Prostate gland (tissue), 1 donor: ENCODE measurements around the gene NUTF2.

ENCODE experiments used
- POLR2A ChIP-seq: fragments of 450-650 bp; IDR thresholded peaks from one replicate; pipeline ENCODE4 v1.6.1; 2016; ENCODE audit warnings: antibody characterized with exemption, mild to moderate bottlenecking
- POLR2AphosphoS5 ChIP-seq: sonication (generic); formaldehyde crosslinking; IDR thresholded peaks from one replicate; pipeline ENCODE4 v1.6.1; 2017; ENCODE audit warnings: antibody characterized with exemption

DNA sequence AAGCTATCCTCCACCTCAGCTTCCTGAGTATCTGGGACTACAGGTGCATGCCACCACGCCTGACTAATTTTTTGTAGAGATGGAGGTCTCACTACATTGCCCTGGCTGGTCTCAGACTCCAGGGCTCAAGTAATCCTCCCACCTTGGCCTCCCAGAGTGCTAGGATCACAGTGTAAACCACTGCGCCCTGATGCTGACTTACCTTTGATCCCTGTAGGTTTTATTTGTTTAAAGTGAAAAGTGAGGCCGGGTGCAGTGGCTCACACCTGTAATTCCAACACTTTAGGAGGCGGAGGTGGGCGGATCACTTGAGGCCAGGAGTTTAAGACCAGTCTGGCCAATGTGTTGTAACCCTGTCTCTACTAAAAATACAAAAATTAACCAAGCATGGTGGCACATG lies 55.0 kb downstream of the NUTF2 start:
- TF ChIP-seq POLR2A (no peak), POLR2AphosphoS5 (no peak)
